CD1c-positive myeloid dendritic cell (primary cell): ENCODE data around the gene HSPB8.

Source experiments
- DNase-seq: peaks from one replicate; pipeline ENCODE4 v3.0.0-alpha.2; 2016; ENCODE audit errors: extremely low spot score

Gene HSPB8

GRCh38 chr12:119178544-119179334 lies at the start of gene HSPB8:
HSPB8 (plus strand) TSS chr12:119178931; CDS start chr12:119179313, 382 bp downstream.
- DNase-seq = no peak

DNA sequence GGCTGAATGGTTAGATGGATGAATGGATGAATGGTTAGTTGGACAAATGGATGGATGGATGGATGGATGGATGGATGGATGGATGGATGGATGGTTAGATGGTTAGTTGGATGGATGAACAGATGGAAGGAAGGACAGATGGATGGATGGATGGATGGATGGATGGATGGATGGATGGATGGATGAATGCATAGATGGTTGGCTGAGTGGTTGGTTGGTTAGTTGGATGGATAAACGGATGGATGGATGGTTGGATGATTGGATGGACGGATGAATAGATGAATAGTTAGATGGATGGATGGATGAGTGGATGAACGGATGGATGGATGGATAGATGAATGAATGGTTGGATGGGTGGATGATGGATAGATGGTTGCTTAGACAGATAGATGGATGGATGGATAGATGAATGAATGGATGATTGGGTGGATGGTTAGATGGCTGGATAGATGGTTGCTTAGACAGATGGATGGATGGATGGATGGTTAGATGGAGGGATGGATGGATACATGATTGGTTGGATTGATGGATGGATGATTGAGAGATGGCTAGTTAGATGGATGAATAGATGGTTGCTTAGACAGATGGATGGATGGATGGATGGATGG lies 48.8 kb upstream of the HSPB8 start:
- DNase-seq = no peak

- DNase-seq = no peak
Observed at GRCh38 chr12:119130523-119130922, 48.2 kb upstream of the HSPB8 start.

- DNase-seq = no peak
Observed at GRCh38 chr12:119134284-119135072, 44.3 kb upstream of the HSPB8 start.

GRCh38 chr12:119136811-119137410 lies 41.8 kb upstream of the HSPB8 start:
- no peak for DNase-seq

- DNase-seq = no peak
Observed at GRCh38 chr12:119139448-119139847, 39.3 kb upstream of the HSPB8 start.

GRCh38 chr12:119145367-119145766 lies 33.4 kb upstream of the HSPB8 start:
- DNase-seq = no peak

DNA sequence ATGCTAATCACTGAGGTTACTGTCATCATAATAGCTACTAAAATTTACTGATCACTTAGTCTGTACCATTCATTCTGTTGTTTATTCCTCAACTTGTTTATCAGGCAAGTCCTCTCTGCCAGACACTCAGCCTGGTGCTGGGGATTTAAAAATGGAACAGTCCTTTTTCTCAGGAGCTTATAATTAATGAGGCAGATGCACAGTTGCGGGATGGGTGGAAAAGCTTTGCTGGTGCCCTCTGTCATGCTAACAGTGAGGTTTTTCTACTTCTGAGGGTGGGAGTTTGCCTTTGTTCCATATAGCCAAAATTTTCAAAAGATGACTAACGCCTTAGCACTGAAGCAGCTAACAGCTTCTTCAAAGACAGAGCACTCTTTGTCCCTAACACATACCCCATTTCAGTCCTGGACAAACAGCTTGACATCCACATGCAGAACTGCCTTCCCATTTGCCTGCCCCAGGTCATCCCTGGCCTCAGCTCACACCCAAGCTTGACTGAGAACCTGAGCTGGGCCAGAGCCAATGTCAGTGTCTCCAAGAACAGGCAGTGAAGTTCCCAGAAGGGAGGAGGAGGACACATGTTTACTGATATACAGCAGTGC lies 30.8 kb upstream of the HSPB8 start:
- DNase-seq = no peak

GRCh38 chr12:119149270-119149669 lies 29.5 kb upstream of the HSPB8 start:
- DNase-seq = no peak

GRCh38 chr12:119151445-119152026 lies 27.2 kb upstream of the HSPB8 start:
- no peak for DNase-seq

- DNase-seq = peak; percentile 43
Observed at GRCh38 chr12:119153477-119154434, 25.0 kb upstream of the HSPB8 start.

DNA sequence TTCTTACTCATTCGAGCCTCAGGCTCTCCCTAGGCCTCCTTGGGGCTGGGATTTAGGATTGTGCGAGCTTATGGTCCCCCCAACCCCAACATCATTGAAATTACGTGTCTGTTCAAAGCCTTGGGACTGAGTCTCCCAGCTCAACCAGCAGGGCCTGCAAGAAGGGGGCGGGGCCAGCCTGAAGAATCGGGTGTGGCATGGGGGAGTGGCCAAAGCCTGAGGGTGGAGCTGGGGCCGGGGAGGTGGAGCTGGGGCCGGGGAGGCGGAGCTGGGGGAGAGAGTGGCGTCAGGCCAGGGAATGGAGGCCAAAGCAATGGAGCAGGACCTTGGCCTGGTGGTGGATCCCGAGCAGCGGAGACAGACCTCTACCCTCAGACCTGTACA lies 24.3 kb upstream of the HSPB8 start:
- no peak for DNase-seq

GRCh38 chr12:119156401-119157044 lies 22.2 kb upstream of the HSPB8 start:
- no peak for DNase-seq

- DNase-seq = no peak
Observed at GRCh38 chr12:119157528-119157927, 21.2 kb upstream of the HSPB8 start.

- DNase-seq = no peak
Observed at GRCh38 chr12:119157978-119158377, 20.8 kb upstream of the HSPB8 start.

DNA sequence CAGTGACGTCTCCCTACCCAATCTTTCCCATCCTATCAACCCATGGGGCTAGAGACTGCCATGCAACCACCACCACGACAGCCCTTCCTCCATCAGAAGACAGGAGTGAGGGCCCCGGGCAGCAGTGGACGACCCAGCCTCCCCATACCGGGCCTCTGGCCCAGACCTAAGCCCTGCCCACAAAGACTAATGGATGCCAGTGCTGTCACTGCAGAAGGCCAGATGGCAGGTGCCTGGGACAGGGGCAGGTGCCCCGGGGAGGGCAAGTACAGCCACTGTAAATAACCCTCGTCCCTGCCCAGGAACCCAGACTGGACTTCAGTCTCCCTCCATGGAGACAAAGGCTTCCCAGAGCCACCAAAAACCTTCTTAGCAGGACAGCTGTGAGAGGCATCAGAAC lies 20.3 kb upstream of the HSPB8 start:
- no peak for DNase-seq

- no peak for DNase-seq
Observed at GRCh38 chr12:119159844-119160243, 18.9 kb upstream of the HSPB8 start.

DNA sequence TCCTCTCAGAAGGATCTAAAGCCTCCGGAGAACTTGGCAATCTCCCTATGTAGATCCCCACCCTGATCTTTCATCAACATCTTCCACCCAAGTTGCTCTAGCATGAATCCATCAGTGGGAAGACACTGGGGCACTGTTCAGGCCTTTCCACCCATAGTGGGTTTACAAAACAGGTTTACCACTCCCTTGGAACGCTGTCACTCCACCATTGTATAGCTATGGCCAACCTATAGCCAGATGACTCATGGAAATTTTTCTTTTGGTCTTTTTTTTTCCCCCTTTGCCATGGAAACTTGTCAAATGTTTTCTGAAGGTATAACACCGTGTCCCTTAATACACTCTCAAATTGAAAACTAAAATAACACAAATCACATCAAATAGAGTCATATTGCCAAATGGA lies 10.8 kb upstream of the HSPB8 start:
- no peak for DNase-seq

GRCh38 chr12:119168721-119169120 lies 10.0 kb upstream of the HSPB8 start:
- no peak for DNase-seq

DNA sequence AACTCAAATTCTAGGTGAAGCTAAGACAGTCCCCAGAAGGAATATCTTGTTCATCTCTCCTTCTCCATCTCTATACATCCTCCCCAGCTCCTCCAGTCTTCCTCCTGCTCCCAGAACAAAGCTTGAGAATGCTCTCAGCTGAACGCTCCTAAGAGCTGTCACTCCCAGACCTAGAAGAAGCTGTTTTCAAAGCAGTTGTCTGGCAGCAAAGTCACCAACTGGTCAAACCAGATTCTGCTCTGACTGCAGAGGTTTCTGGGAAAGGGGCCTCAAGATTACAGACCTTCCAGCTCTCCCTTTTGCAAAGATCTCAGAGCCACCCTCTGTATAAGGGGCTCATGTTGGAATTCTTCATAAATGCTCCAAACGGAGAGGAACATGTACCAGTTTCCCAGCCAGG lies 9.6 kb upstream of the HSPB8 start:
- no peak for DNase-seq
